GM18502 (cell line): ENCODE results near the gene BBLN.

Experiments
- ATAC-seq: cut with Tn5 transposase; IDR thresholded peaks from one replicate; pipeline ENCODE4 v1.9.1; 2021; ENCODE audit warnings: mild to moderate bottlenecking; ENCODE audit not compliant: unreplicated experiment, poor library complexity

Gene BBLN

DNA sequence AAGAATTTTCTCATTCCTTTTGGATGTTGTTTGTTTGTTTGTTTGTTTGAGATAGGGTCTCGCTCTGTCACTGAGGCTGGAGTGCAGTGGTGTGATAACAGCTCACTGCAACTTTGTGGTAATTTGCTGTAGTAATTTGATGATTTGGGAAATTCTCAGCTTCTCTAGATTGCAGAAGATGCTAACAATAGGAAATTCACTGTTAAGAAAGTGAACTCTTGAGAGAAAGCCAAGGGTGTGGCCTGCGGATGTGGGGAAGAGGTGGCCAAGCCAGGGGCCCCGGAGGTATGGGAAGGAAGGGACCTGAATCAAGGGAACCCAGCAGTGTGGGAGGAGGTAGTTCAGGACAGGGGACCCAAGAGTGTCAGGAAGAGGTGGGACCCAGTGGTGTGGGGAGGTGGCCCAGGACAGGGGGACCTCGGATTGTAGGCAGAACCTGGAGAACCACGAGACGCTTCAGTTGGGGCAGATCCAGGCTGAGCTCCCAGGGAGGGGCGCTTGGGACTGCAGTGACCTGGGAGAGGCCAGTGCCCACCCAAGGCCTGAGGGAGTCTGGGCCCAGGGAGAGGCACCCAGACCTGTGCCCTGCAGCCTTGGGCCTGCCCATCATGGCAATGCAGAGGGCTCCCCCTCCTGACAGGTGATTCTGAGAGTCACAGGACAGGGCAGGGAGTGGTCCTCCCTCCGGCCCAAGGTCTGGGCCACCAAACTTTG lies 16.4 kb upstream of the BBLN start:
- no peak for ATAC-seq

DNA sequence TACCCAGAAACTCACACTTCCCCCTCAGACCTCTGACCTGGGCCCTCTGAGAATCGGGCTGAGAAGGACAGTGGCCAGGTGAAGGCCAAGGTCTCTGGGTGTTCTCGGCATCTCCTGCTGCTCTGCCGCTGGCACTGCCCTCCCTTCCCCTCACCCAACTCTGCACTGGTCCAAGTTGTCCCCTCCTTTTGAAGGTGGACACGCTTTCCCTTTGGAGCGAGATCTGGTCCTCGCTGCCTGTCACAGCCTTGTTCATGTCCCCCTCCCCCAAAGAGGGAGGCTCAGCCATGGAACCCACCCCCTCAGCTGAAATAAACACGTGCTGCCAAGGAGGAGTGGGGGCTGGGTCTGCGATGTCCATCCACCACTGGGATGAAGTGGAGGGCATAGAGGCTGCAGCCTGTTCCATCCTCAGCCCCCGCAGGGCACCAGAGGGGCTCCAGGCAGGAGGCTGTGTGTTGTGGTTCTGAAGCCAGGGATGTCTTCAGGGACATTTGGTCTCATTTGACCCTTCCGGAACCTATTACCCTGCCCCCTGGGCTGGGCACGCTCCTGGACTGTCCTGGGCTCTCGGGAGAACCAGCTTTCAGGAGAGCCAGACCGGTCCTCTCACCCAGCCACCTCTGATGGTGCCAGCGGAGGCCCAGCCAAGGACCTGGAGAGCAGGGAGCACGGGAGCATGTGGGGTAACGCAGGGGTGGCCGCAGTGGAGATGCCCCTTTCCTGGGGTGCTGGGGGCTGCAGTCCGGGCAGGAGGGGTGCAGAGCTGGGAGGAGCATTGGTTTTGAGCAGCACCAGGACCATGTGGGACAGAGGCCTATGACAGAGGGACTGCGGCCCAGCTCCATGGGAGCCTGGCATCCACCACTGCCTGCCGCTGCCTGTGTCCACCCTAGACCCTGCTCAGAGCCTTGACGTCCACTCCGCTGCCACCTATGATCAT lies 15.6 kb upstream of the BBLN start:
- ATAC-seq: no peak

DNA sequence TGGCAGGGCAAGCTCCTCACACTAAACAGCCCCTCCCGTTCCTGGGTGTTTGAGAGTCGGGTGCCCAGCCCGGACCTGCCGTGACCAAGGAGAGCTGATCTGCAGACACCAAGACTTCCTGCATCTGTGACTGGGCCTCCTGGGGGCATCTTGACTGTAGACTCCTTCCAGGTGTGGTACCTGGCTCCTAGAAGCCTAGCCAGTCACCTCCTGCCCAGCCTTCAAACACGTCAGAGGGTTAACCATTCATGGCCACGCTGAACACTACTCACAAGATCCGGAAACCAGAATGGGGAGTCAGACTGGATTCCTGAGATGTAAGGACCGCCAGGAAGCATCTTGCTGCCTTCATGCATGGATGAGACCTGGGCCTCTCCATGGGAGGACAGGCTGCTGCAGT lies 14.5 kb upstream of the BBLN start:
- no peak for ATAC-seq

DNA sequence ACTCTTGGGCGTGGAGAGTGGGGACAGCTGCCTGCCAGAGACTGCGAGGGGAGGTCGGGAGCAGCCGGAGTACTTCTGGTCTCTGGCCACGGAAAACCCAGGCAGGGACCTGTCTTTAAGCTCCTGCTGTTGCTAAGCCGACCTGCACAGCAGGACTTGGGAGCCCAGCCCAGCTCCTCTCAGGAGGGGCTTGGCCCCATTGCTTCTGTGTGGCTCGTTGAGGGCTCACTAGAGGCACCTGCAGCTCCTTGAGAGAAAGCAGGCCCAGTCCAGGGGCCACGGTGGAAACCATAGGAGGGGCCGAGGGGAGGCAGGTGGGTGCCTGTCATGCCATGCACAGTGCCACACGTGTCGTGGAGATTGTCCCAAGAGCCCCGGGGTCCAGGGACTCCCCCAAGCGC lies 14.1 kb upstream of the BBLN start:
- no peak for ATAC-seq

DNA sequence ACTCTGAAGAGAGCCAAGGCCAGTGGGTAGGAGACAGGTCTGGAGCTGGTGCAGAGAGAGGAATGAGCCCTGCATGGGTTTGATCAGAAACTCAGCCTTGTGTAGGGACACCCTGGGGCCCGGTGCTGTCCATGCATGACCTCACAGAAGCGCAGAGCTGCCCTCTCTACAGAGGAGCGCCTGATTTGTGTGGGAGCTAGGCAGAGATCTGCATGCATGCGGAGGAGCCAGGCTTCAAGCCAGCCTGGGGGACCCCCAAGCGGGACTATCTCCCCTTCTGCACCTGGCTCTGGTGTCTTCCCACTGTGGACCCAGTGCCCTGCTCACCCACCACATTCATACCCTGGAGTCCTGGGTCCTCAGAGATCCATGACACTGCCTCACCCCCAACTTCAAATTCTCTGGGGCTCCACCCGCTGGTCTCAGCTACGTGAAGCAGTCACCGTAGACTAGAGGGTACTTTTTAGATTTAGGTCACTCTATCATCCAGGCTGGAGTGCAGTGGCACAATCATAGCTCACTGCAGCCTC lies 13.4 kb upstream of the BBLN start:
- no peak for ATAC-seq

DNA sequence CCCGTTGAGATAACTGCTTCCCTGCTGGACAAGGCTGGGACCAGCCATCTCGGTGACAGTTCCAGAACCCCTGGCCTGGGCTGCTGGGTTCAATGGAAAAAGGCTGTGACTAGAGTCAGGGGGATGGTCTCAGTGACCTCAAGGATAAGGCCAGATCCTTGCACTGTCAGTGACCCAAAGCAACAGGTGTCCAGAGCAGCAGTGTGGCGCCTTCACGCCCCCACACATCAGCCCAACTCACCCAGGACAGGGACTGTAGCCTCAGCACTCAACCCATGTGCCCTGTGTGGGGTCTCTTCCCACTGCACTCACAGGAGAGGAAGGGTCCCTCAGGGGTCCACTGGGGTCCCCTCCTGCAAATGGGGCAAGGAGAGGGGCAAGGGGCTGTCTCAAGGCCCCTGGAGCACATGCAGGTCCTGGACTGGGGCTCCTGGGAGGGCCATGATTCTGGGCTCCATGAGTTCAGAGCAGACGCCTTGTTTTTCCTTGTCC lies 11.5 kb upstream of the BBLN start:
- ATAC-seq: no peak

DNA sequence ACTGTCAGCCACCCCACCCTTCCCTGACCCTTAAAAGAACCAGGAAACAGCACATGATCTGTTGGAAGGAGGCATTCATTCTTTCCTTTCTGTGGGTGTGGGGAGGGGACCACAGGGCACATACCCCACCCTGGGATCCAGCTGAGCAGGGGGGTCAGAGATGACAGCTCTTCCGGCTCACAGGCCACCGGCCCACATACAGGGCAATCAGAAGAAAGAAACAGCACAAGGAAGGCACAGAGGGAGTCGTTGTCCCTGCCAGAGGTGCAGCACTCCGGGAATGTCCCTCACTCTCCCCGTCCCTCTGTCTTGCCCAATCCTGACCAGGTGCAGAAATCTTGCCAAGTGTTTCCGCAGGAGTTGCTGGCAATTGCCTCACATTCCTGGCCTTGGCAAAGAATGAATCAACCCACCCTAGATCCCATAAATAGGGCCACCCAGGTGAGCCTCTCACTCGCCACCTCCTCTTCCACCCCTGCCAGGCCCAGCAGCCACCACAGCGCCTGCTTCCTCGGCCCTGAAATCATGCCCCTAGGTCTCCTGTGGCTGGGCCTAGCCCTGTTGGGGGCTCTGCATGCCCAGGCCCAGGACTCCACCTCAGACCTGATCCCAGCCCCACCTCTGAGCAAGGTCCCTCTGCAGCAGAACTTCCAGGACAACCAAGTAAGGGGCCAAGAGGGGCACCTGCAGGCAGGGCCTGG lies 10.9 kb upstream of the BBLN start, which contains the start of gene LCN2:
TSS of gene LCN2 (plus strand) at position 453 of the 701 bp plus-strand sequence. CDS start at position 526, 73 bp downstream.
- ATAC-seq: no peak

DNA sequence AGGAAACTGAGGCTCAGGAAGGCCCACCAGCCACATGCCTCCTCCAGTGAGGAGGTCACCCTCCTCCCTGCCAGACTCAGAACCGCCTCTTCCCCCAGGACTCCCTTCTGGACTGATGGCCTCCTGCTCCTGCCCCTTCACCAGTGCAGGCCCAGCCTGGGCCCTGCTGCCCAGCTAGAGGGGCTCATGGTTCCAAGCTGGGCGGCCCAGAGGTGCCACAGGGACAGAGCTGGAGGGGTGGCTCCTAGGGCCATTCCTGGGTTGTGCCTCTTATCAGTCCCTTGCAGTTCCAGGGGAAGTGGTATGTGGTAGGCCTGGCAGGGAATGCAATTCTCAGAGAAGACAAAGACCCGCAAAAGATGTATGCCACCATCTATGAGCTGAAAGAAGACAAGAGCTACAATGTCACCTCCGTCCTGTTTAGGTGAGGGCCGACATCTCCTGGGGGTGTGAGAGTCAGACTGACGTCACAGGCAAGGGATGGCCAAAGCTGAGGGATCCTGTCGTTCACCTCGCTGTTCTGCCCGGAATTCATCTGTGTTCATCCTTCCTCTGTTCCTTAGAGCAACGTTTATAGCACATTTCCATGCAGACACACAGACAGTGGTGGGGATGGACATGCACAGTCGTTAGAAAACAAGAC lies 10.0 kb upstream of the BBLN start:
- ATAC-seq: no peak

DNA sequence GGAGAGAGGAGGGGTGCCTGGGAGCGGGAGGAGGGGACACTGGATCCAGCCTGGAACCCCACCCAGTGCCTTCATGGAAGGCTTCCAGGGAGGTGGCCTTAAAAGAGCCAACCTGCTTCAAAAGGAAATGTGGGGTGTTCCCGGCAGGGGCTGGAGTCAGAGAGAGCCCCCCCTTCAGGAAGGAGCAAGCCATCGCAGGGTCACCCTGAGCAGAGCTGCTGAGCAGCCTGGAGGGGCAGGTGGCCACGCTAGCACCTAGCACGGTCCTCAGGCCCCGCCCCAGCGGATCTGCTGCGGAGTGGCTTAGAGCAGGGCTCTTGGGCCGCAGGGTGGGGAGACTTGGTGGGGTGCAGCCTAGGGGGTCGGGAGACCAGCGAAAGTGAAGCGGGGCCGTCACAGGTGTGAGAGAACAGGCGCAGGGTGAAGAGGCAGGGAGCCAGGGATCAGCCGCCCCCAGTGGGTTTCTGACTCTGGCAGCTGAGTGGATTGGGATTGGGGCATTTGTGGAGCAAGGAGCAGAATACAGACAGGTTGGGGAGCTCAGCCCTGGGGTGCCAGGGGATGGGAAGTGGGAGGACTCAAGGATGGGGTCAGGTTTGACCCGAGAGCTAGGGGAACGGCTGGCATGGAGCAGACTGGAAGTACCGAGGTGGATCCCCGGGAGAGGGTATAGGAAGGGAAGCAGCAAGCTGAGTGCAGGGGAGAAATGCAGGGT lies 9.3 kb upstream of the BBLN start:
- no peak for ATAC-seq

DNA sequence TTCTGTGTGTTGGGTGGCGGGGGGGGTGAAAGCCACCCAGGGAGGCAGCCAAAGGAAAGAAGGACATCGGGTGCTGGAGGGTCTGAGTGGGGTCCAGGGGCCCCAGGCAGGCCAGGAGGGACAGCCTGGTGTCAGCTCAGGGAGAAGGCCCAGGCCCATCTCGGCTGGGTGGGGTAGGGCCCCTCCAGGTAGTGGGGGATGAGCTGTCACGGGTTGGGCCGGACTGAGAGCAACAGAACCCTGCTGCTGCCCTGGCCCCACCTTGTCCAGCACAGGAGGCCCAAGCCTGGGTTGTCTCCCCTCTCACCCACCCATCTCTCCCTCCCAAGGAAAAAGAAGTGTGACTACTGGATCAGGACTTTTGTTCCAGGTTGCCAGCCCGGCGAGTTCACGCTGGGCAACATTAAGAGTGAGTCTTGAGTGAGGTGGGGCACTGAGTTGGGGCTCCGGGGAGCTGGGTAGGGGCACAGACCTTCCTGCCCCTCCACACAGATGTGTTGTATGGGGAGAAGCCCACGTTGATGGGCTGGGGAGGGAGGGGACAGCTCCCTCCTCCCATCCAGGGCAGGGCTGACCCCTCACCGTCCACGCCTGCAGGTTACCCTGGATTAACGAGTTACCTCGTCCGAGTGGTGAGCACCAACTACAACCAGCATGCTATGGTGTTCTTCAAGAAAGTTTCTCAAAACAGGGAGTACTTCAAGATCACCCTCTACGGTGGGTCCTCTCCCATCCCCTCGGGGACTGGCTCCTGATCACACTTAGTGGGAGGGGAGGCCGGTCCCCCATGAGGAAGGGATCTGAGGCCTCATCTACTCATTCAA lies 8.5 kb upstream of the BBLN start:
- no peak for ATAC-seq

DNA sequence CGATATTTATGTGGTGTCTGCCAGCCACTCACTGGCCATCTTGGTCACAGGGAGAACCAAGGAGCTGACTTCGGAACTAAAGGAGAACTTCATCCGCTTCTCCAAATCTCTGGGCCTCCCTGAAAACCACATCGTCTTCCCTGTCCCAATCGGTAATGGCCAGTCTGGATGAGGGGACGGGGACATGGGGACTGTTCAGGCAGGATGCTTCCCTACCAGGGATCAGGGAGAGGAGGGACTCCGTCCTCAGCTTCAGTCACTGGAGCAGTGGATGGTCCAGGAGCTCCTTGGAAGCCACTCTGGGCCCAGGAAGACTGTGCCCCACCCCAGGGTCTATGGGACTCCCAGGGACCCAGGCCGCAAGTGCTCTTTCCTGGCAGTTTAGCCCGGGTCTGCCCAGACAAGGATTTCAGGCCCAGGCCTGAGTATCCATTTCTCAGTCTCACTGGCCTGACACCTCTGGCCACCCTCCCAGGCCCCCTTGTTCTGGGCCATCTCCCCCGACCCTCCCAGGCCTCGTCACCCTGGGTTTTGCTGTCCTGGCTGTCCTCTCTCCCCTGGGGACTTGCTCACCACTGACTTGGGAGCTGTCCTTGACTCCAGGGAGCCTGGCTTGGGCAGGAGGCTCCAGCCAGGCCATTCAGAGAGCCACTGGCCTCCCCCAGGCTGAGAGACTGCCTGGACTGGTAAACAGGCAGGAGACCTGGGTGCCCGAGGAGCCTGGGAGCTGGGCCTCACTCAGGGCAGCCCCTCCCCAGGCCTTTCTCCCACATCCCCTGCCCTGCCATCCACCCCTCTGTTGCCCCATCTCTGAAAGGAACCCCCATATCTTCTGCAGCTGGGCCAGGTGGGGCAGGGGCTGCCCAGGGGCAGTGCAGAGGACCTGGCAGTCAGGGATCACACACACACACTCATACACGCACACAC lies 7.7 kb upstream of the BBLN start:
- no peak for ATAC-seq

DNA sequence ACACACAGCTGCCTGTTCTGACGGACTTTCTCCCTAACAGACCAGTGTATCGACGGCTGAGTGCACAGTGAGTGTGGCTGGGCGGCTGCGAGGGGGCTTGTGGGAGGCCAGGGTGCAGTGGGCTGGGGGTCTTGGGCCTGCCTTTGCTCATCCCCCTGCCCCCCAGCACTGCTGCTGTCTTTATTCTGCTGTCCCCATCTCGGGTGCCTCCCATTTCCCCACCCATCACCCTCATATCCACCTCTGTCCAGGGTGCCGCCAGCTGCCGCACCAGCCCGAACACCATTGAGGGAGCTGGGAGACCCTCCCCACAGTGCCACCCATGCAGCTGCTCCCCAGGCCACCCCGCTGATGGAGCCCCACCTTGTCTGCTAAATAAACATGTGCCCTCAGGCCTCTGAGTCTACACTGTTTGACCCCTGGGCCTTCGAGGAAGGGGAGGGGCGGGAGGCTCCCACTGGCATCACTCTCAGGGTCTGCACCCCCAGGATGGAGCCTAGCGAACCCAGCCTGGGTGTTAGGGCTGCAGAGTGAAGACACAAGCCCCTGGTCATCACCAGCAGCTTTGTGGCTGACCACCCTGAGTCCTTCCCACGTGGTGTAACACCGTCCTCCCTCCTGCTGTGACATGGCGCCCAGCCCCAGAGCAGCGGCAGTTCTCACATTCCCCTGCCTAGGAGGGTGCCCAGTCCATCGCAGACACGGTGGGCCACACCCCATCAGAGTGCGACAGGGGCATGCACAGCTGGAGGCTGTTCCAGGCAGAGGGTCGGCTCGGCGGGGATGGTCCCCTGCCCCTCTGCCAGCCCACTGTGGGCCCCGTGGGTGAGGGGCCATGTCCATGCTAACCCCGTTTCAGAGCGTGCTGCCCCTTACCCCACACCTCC lies 6.8 kb upstream of the BBLN start:
- no peak for ATAC-seq

DNA sequence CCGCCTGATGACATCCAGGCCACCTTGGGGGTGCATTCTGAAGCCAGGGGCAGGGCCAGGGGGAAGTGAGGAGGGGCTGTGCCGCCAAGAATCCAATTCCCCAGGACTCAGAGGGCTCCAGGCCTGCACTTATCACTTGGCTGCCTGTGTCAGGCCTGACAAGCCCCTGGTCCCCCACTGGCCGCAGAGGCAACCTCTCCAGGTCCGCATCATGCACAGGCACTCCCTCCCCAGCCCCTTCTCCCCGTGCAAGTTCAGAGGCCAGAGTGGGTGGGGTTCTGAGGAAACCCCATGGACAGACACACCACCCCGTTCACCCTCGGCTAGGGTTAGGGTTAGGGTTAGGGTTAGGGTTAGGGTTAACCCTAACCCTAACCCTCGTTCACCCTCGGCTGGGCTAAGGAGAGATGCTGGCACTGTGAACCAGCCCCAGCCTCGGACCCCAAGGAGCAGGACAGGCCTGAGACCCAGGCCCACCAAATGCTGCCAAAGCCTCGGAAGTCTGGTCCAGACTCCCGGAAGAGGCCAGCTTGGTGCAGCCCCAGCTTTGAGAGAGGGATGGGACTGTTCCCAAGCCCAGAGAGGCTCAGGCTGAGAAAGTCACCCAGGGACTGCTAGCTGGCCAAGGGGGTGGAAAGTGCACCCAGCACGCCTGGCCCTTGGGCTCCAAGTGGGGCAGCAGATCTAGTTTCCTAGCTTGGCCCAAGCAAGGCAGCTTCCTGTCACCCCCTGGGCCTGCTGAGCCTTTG lies 5.9 kb upstream of the BBLN start:
- ATAC-seq: no peak

DNA sequence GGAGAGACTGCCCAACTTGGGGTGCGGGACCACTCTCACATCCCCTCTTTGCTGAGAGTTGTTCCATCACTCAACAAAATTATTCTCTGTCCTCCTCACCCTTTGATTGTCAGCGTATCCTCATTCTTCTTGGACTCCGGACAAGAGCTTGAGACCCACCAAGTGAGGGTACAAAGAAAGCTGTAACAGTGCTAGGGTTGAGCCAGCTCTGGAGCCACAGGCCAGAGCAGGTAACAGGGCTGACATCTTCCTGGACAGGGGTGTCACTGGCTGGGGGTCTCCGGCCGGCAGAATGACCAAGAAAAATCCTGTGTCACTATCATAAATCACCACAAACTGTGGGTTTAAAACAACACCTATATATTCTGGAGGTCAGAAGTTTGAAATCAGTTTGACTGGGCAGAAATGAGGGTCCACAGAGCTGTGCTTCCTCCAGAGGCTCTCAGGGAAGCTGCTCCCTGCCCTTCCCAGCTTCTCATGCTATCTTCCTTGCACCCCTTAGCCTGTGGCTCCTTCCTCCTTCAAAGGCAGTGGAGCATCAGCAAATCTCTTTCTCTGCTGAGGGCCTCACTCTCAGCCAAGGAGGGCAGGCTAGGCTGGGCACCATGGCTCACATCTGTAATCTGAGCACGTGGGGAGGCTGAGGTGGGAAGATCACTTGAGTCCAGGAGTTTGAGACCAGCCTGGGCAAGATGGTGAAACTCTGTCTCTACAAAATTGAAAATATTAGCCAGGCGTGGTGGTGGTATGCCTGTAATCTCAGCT lies 4.1 kb upstream of the BBLN start:
- no peak for ATAC-seq

DNA sequence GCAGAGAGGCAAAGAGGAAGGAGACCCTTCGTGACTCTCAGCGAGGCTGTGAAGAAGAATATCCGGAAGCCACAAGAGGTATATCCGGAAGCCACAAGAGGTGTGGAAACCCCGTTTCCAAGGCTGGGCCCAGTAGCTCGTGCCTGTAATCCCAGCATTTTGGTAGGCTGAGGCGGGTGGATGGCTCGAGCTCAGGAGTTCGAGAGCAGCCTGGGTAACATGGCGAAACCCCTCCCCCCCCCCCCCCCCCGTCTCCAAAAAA lies 612 bp upstream of the BBLN start:
- ATAC-seq: peak; percentile 31
